DOHH2 (cell line): ENCODE data around the gene IQCB1.

Experiments
- H3F3A ChIP-seq: fragments of 200-600 bp; sonication (generic), shearing (Covaris generic); 2 replicates; pipeline ENCODE4 v1.6.0; 2016; ENCODE audit warnings: antibody characterized with exemption, mild to moderate bottlenecking; ENCODE audit not compliant: control insufficient read depth, insufficient read depth
- H3K27ac ChIP-seq: fragments of 200-600 bp; sonication (generic); 2 replicates; pipeline ENCODE4 v1.5.1; 2014; ENCODE audit warnings: low read depth, mild to moderate bottlenecking, low read length, moderate library complexity
- H3K27me3 ChIP-seq: fragments of 200-600 bp; sonication (generic); 2 replicates; pipeline ENCODE4 v1.6.1; 2014; ENCODE audit warnings: mild to moderate bottlenecking, low read length, mixed read lengths; ENCODE audit not compliant: control insufficient read depth
- H3K36me3 ChIP-seq: fragments of 200-600 bp; sonication (generic); 2 replicates; pipeline ENCODE4 v1.6.1; 2014; ENCODE audit warnings: mild to moderate bottlenecking, low read length, moderate library complexity, mixed read lengths; ENCODE audit not compliant: control insufficient read depth
- H3K4me1 ChIP-seq: fragments of 200-600 bp; sonication (generic); 2 replicates; pipeline ENCODE4 v1.6.1; 2014; ENCODE audit warnings: mild to moderate bottlenecking, low read length, mixed read lengths; ENCODE audit not compliant: control insufficient read depth
- H3K4me2 ChIP-seq: fragments of 200-600 bp; sonication (generic); 2 replicates; pipeline ENCODE4 v1.6.0; 2014; ENCODE audit warnings: mild to moderate bottlenecking, low read length, moderate library complexity
- H3K4me3 ChIP-seq: fragments of 200-600 bp; sonication (generic); 2 replicates; pipeline ENCODE4 v1.5.1; 2014; ENCODE audit warnings: mild to moderate bottlenecking, low read length, mixed read lengths
- H3K79me2 ChIP-seq: fragments of 200-600 bp; sonication (generic); 2 replicates; pipeline ENCODE4 v1.6.1; 2014; ENCODE audit warnings: mild to moderate bottlenecking, low read length, mixed read lengths; ENCODE audit not compliant: control insufficient read depth
- H3K9me2 ChIP-seq: fragments of 200-600 bp; sonication (generic); replicated peaks from 2 replicates; pipeline ENCODE4 v1.6.1; 2014; ENCODE audit warnings: mild to moderate bottlenecking, low read length, mixed read lengths; ENCODE audit not compliant: control insufficient read depth
- H3K9me3 ChIP-seq: fragments of 200-600 bp; sonication (generic); 2 replicates; pipeline ENCODE4 v1.6.1; 2014; ENCODE audit warnings: antibody characterized with exemption, low read length, mixed read lengths; ENCODE audit not compliant: control insufficient read depth, insufficient read depth
- H4K20me1 ChIP-seq: fragments of 200-600 bp; sonication (generic); 2 replicates; pipeline ENCODE4 v1.6.0; 2014; ENCODE audit warnings: low read depth, mild to moderate bottlenecking, antibody characterized with exemption, low read length, moderate library complexity; ENCODE audit not compliant: control insufficient read depth, insufficient read depth
- EZH2phosphoT487 ChIP-seq: fragments of 200-600 bp; sonication (generic); IDR thresholded peaks from 2 replicates; pipeline ENCODE4 v1.6.1; 2017; ENCODE audit warnings: borderline replicate concordance, mild to moderate bottlenecking, antibody characterized with exemption, low read length, moderate library complexity, mixed read lengths
- TF ChIP-seq, protein P1 (sequence below): fragments of 200-600 bp; sonication (generic); IDR thresholded peaks from one replicate; pipeline ENCODE4 v1.5.1; 2014; ENCODE audit warnings: antibody characterized with exemption, mild to moderate bottlenecking, low read depth, low read length; ENCODE audit not compliant: poor library complexity, severe bottlenecking

Gene IQCB1

DNA sequence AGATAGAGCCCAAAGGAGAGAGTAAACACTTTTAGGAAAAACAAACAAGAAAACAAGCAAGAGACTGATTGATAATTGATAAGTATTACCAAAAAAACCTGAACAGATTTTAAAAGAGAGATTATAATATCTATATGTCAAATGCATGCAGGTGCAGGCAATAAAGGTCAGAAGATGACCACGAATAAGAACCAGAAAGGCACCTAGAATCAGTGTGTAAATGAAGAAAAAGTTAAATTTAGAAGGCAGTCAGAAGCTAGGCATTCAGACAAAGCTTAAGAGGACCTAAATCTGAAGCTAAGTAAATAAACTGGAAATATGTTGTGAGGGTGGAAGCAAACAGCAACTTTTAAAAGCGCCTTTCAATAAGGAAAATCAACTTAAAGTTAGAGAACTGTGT, 16.3 kb downstream of the IQCB1 start:
- Histone ChIP-seq H3F3A (peaks cover 16% of the 10 kb centered on the region), H3K9me3 (peaks cover 11% of the 10 kb centered on the region), H4K20me1 (no peaks in the 10 kb centered on the region), H3K79me2 (peaks cover 95% of the 10 kb centered on the region), H3K4me2 (peak overlapping the region; percentile 21), H3K4me1 (peaks cover 53% of the 10 kb centered on the region), H3K4me3 (no peak overlapping the region), H3K36me3 (peaks cover 85% of the 10 kb centered on the region), H3K27me3 (no peaks in the 10 kb centered on the region), H3K9me2 (no peaks in the 10 kb centered on the region), H3K27ac (peak overlapping the region; percentile 38)
- no peak for TF ChIP-seq EZH2phosphoT487
- TF ChIP-seq, protein P1, sequence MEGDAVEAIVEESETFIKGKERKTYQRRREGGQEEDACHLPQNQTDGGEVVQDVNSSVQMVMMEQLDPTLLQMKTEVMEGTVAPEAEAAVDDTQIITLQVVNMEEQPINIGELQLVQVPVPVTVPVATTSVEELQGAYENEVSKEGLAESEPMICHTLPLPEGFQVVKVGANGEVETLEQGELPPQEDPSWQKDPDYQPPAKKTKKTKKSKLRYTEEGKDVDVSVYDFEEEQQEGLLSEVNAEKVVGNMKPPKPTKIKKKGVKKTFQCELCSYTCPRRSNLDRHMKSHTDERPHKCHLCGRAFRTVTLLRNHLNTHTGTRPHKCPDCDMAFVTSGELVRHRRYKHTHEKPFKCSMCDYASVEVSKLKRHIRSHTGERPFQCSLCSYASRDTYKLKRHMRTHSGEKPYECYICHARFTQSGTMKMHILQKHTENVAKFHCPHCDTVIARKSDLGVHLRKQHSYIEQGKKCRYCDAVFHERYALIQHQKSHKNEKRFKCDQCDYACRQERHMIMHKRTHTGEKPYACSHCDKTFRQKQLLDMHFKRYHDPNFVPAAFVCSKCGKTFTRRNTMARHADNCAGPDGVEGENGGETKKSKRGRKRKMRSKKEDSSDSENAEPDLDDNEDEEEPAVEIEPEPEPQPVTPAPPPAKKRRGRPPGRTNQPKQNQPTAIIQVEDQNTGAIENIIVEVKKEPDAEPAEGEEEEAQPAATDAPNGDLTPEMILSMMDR: no peak

DNA sequence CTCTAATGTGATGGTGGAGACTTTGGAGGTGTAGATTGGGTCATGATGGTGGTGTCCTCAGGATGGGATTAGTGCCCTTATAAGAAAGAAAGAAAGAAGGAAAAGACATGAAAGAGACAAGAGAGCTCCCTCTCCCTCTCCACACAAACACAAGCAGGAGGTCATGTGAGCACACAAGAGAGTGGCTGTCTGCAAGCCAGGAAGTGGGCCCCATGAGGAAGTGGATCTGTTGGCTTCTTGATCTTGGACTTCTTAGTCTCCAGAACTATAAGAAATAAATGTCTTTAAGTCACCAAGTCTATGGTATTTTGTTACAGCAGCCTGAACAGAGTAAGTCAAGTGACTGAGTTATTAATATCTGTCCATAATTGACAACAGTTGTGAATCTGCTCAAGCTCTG, 17.1 kb downstream of the IQCB1 start:
- TF ChIP-seq, protein P1: no peak
- no peak for TF ChIP-seq EZH2phosphoT487
- Histone ChIP-seq H3K79me2 (peaks cover 95% of the 10 kb centered on the region), H3K4me1 (peaks cover 59% of the 10 kb centered on the region), H4K20me1 (no peaks in the 10 kb centered on the region), H3K9me2 (no peaks in the 10 kb centered on the region), H3K9me3 (peaks cover 4% of the 10 kb centered on the region; the same call in 1 of the 2 replicates), H3F3A (peaks cover 16% of the 10 kb centered on the region), H3K27me3 (no peaks in the 10 kb centered on the region), H3K4me2 (peak overlapping the region; percentile 21), H3K27ac (peak overlapping the region; percentile 38), H3K4me3 (no peak overlapping the region), H3K36me3 (peaks cover 82% of the 10 kb centered on the region)

DNA sequence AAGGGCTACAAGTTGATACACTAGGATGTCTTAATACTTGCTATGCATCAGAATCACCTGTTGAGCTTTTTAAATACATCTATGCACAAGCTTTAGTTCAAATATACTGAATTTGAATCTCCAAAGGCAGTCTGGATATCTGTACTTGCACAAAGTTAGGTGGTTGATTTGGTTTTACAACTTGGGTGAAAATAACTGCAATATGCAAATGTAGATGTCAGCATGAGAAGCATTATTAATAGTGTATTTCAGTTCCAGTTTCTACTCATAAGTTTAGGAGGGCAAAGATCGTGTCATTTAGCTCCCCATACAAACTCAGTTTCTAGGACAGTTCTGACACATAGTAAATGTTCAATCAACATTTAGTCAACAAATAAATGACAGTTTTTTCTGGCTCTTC, 25.6 kb downstream of the IQCB1 start:
- H3K4me3 ChIP-seq: peak overlapping the region; percentile 39
- H3K4me2 ChIP-seq: peak overlapping the region; percentile 60
- no peaks in the 10 kb centered on the region for H4K20me1 ChIP-seq
- no peaks in the 10 kb centered on the region for H3K9me3 ChIP-seq
- peaks cover 67% of the 10 kb centered on the region for H3K79me2 ChIP-seq
- H3K36me3 ChIP-seq: peaks cover 83% of the 10 kb centered on the region
- TF ChIP-seq EZH2phosphoT487: no peak
- TF ChIP-seq, protein P1: no peak
- H3F3A ChIP-seq: peaks cover 23% of the 10 kb centered on the region
- peaks cover 91% of the 10 kb centered on the region for H3K4me1 ChIP-seq
- no peaks in the 10 kb centered on the region for H3K9me2 ChIP-seq
- no peaks in the 10 kb centered on the region for H3K27me3 ChIP-seq
- H3K27ac ChIP-seq: peak overlapping the region; percentile 89
